ENCODE data around the gene NUF2.
A peak's percentile ranks its signal among the peaks of the same experiment; 100 is the strongest.
"Not testable (repeated sequence)": the region's sequence is repeated elsewhere in the genome, so short reads cannot be mapped to it uniquely, and the experiment has no call there.

The NUF2 gene

GRCh38 chr1:163357378-163357777, 35.6 kb downstream of the NUF2 start:
- no peaks in the 10 kb centered on the region for H3K9me2 ChIP-seq (replicated peaks; ENCODE audit: insufficient read depth, low read length)
- no peaks in the 10 kb centered on the region; the same call in 1 of the 2 replicates for H3K36me3 ChIP-seq (replicated peaks; ENCODE audit: insufficient read depth, low read length)
- H3K79me2 ChIP-seq (ENCODE audit: low read length) = no peaks in the 10 kb centered on the region
- H3K4me3 ChIP-seq (ENCODE audit: low read length) = no peak overlapping the region
- H3K9me3 ChIP-seq (replicated peaks; ENCODE audit: insufficient read depth, low read length) = no peaks in the 10 kb centered on the region
- H2AFZ ChIP-seq (ENCODE audit: low read length) = no peak overlapping the region
- H3K27me3 ChIP-seq (replicated peaks; ENCODE audit: insufficient read depth, low read length) = no peaks in the 10 kb centered on the region
- H3K9ac ChIP-seq (ENCODE audit: low read length) = no peak overlapping the region
- H3K4me2 ChIP-seq (ENCODE audit: low read depth, low read length) = no peak overlapping the region
- TF ChIP-seq CTCF (IDR thresholded peaks at IDR 0.05; ENCODE audit: low read length) (no peak), EZH2 (optimal IDR thresholded peaks at IDR 0.05; ENCODE audit: low read depth, low read length) (no peak), EZH2phosphoT487 (IDR thresholded peaks at IDR 0.05; ENCODE audit: low read length) (no peak)
- no peaks in the 10 kb centered on the region for H4K20me1 ChIP-seq (ENCODE audit: insufficient read depth, low read length)
- no peaks in the 10 kb centered on the region for H3F3A ChIP-seq (ENCODE audit: insufficient read depth, low read length)
- DNase-seq = no peak
- H3K27ac ChIP-seq (ENCODE audit: low read length) = no peak overlapping the region
- H3K4me1 ChIP-seq (ENCODE audit: low read length) = peaks cover 4% of the 10 kb centered on the region; the same call in 1 of the 2 replicates

GRCh38 chr1:163358172-163358571, 36.4 kb downstream of the NUF2 start:
- not testable (repeated sequence) for H3K79me2 ChIP-seq (ENCODE audit: low read length); H4K20me1 ChIP-seq (ENCODE audit: insufficient read depth, low read length); H3K4me2 ChIP-seq (ENCODE audit: low read depth, low read length); H3K27me3 ChIP-seq (replicated peaks; ENCODE audit: insufficient read depth, low read length); H3K9ac ChIP-seq (ENCODE audit: low read length); H3K4me1 ChIP-seq (ENCODE audit: low read length); H3K36me3 ChIP-seq (replicated peaks; ENCODE audit: insufficient read depth, low read length); H3K4me3 ChIP-seq (ENCODE audit: low read length); DNase-seq; H3K9me3 ChIP-seq (replicated peaks; ENCODE audit: insufficient read depth, low read length); H3K9me2 ChIP-seq (replicated peaks; ENCODE audit: insufficient read depth, low read length); H3K27ac ChIP-seq (ENCODE audit: low read length); H3F3A ChIP-seq (ENCODE audit: insufficient read depth, low read length); H2AFZ ChIP-seq (ENCODE audit: low read length)

GRCh38 chr1:163361123-163361934, 39.6 kb downstream of the NUF2 start:
- TF ChIP-seq CTCF (IDR thresholded peaks at IDR 0.05; ENCODE audit: low read length) (peak; percentile 71), EZH2 (optimal IDR thresholded peaks at IDR 0.05; ENCODE audit: low read depth, low read length) (no peak), EZH2phosphoT487 (IDR thresholded peaks at IDR 0.05; ENCODE audit: low read length) (no peak)
- H3K4me3 ChIP-seq (ENCODE audit: low read length) = no peak overlapping the region
- peak overlapping the region; percentile 3; the same call in 1 of the 2 replicates for H3K4me2 ChIP-seq (ENCODE audit: low read depth, low read length)
- H3K9ac ChIP-seq (ENCODE audit: low read length) = no peak overlapping the region
- H3K27ac ChIP-seq (ENCODE audit: low read length) = no peak overlapping the region
- no peaks in the 10 kb centered on the region for H3K9me2 ChIP-seq (replicated peaks; ENCODE audit: insufficient read depth, low read length)
- H3K4me1 ChIP-seq (ENCODE audit: low read length) = peaks cover 4% of the 10 kb centered on the region; the same call in 1 of the 2 replicates
- H3K79me2 ChIP-seq (ENCODE audit: low read length) = no peaks in the 10 kb centered on the region
- DNase-seq = peak; percentile 41
- peak overlapping the region; percentile 25; the same call in 1 of the 2 replicates for H2AFZ ChIP-seq (ENCODE audit: low read length)
- H3K27me3 ChIP-seq (replicated peaks; ENCODE audit: insufficient read depth, low read length) = no peaks in the 10 kb centered on the region
- no peaks in the 10 kb centered on the region for H4K20me1 ChIP-seq (ENCODE audit: insufficient read depth, low read length)
- H3F3A ChIP-seq (ENCODE audit: insufficient read depth, low read length) = no peaks in the 10 kb centered on the region
- no peaks in the 10 kb centered on the region for H3K9me3 ChIP-seq (replicated peaks; ENCODE audit: insufficient read depth, low read length)
- H3K36me3 ChIP-seq (replicated peaks; ENCODE audit: insufficient read depth, low read length) = no peaks in the 10 kb centered on the region

GRCh38 chr1:163365186-163365585, 43.4 kb downstream of the NUF2 start:
- no peak overlapping the region for H3K27ac ChIP-seq (ENCODE audit: low read length)
- H3F3A ChIP-seq (ENCODE audit: insufficient read depth, low read length) = no peaks in the 10 kb centered on the region
- no peaks in the 10 kb centered on the region for H3K27me3 ChIP-seq (replicated peaks; ENCODE audit: insufficient read depth, low read length)
- TF ChIP-seq EZH2phosphoT487 (IDR thresholded peaks at IDR 0.05; ENCODE audit: low read length) (no peak), CTCF (IDR thresholded peaks at IDR 0.05; ENCODE audit: low read length) (no peak), EZH2 (optimal IDR thresholded peaks at IDR 0.05; ENCODE audit: low read depth, low read length) (no peak)
- no peaks in the 10 kb centered on the region for H3K9me3 ChIP-seq (replicated peaks; ENCODE audit: insufficient read depth, low read length)
- H3K79me2 ChIP-seq (ENCODE audit: low read length) = no peaks in the 10 kb centered on the region
- DNase-seq = no peak
- H3K4me3 ChIP-seq (ENCODE audit: low read length) = no peak overlapping the region
- no peak overlapping the region for H3K4me2 ChIP-seq (ENCODE audit: low read depth, low read length)
- peaks cover 4% of the 10 kb centered on the region; the same call in 1 of the 2 replicates for H3K4me1 ChIP-seq (ENCODE audit: low read length)
- H2AFZ ChIP-seq (ENCODE audit: low read length) = no peak overlapping the region
- H3K9ac ChIP-seq (ENCODE audit: low read length) = no peak overlapping the region
- H3K9me2 ChIP-seq (replicated peaks; ENCODE audit: insufficient read depth, low read length) = no peaks in the 10 kb centered on the region
- no peaks in the 10 kb centered on the region for H4K20me1 ChIP-seq (ENCODE audit: insufficient read depth, low read length)
- H3K36me3 ChIP-seq (replicated peaks; ENCODE audit: insufficient read depth, low read length) = no peaks in the 10 kb centered on the region

Data from MM.1S (cell line).